GM12878 (cell line): ENCODE measurements around the gene RAC3. TPM values are rescaled to one million over a fixed set of nuclear protein-coding genes. Genes with fewer than 3 reads are reported as not detected.
A peak's percentile ranks its signal among the peaks of the same experiment; 100 is the strongest.

Experiments
- ATAC-seq: fragments of 200-7000 bp; cut with Tn5 transposase; 3 replicates; pipeline ENCODE4 v1.9.1; 2020; ENCODE audit warnings: mild to moderate bottlenecking, moderate library complexity
- BruUV-seq: library from RNA; stranded (reverse); fragments of 400-500 nt; replicated peaks from 2 replicates; lab custom pipeline; 2021; lab: Mats Ljungman, UMichigan
- CTCF ChIA-PET: fragments of 300-600 bp; sonication (Branson Sonifier 250); formaldehyde crosslinking; extraction: SDS; loops from one replicate; lab custom pipeline; 2021; ENCODE audit warnings: inconsistent platforms; lab: Yijun Ruan, JAX
- POLR2A ChIA-PET: fragments of 350-600 bp; formaldehyde crosslinking; extraction: SDS; loops from one replicate; lab custom pipeline; 2021; ENCODE audit warnings: inconsistent platforms; lab: Charles Lee
- RAD21 ChIA-PET: fragments of 300-600 bp; sonication (Branson Sonifier 250); formaldehyde crosslinking; loops from one replicate; lab custom pipeline; 2023; ENCODE audit warnings: antibody characterized with exemption; ENCODE audit not compliant: unreplicated experiment; lab: Charles Lee
- SMC1A ChIA-PET: fragments of 300-600 bp; sonication (Branson Sonifier 250); formaldehyde crosslinking; loops from one replicate; lab custom pipeline; 2023; ENCODE audit not compliant: unreplicated experiment, uncharacterized antibody; lab: Charles Lee
- DNase-seq: peaks from one replicate; pipeline ENCODE4 v3.0.0-alpha.2; 2011; ENCODE audit warnings: low read depth, low spot score
- FAIRE-seq: peaks from 3 replicates; lab custom pipeline; 2011; peaks lifted over from hg19 to GRCh38; lab: Jason Lieb, UNC
- H2AFZ ChIP-seq: 2 replicates; pipeline ENCODE4 v1.6.0; 2011; ENCODE audit warnings: low read depth, low read length, control low read depth; ENCODE audit not compliant: control insufficient read depth
- H3K27ac ChIP-seq: 2 replicates; pipeline ENCODE4 v1.5.1; 2011; ENCODE audit warnings: control low read depth; ENCODE audit not compliant: control insufficient read depth, insufficient read depth
- H3K27me3 ChIP-seq, 2 experiments: replicated peaks in 1 of 2; 2 replicates each; pipeline versions ENCODE4 v1.6.0 to v1.6.1; 2011; ENCODE audit warnings: low read length in 1 of 2; ENCODE audit not compliant: control insufficient read depth in 2 of 2, insufficient read depth in 2 of 2
- H3K36me3 ChIP-seq, 2 experiments: 2 replicates each; pipeline ENCODE4 v1.5.1; 2011; ENCODE audit warnings: low read length in 1 of 2; ENCODE audit not compliant: control insufficient read depth in 2 of 2, insufficient read depth in 2 of 2
- H3K4me1 ChIP-seq: 2 replicates; pipeline ENCODE4 v1.6.1; 2011; ENCODE audit warnings: mild to moderate bottlenecking, low read length, moderate library complexity, mixed read lengths; ENCODE audit not compliant: control insufficient read depth, insufficient read depth
- H3K4me2 ChIP-seq: 2 replicates; pipeline ENCODE4 v1.6.0; 2011; ENCODE audit warnings: control low read depth; ENCODE audit not compliant: control insufficient read depth, insufficient read depth
- H3K4me3 ChIP-seq: fragments of 200-600 bp; sonication (generic); 2 replicates; pipeline ENCODE4 v1.5.1; 2016
- H3K79me2 ChIP-seq: 2 replicates; pipeline ENCODE4 v1.6.0; 2011; ENCODE audit warnings: low read length; ENCODE audit not compliant: control insufficient read depth, insufficient read depth
- H3K9ac ChIP-seq: 2 replicates; pipeline ENCODE4 v1.8.0; 2011; ENCODE audit warnings: low read length, control low read depth, mixed read lengths; ENCODE audit not compliant: control insufficient read depth, insufficient read depth
- H3K9me3 ChIP-seq: replicated peaks from 3 replicates; pipeline ENCODE4 v1.5.1; 2011; ENCODE audit warnings: mild to moderate bottlenecking, low read length; ENCODE audit not compliant: control insufficient read depth, insufficient read depth
- H4K20me1 ChIP-seq: 2 replicates; pipeline ENCODE4 v1.6.0; 2011; ENCODE audit not compliant: control insufficient read depth, insufficient read depth
- ATF7 ChIP-seq: fragments of 450-650 bp; IDR thresholded peaks from 2 replicates; pipeline ENCODE4 v1.6.1; 2016; ENCODE audit warnings: low read depth, mild to moderate bottlenecking
- HCFC1 ChIP-seq: fragments of 150-350 bp; IDR thresholded peaks from 2 replicates; pipeline ENCODE4 v1.6.1; 2014; ENCODE audit warnings: low read length
- IRF4 ChIP-seq: IDR thresholded peaks from 2 replicates; pipeline ENCODE4 v1.6.1; 2011; ENCODE audit warnings: low read depth, low read length
- NR2F1 ChIP-seq: fragments of 450-650 bp; conservative IDR thresholded peaks from 2 replicates; pipeline ENCODE4 v1.6.1; 2017; ENCODE audit warnings: mild to moderate bottlenecking
- PAX5 ChIP-seq: IDR thresholded peaks from 2 replicates; pipeline ENCODE4 v1.6.1; 2011; ENCODE audit warnings: low read depth, low read length, borderline replicate concordance
- POLR2A ChIP-seq: IDR thresholded peaks from 2 replicates; pipeline ENCODE4 v1.6.1; 2011; ENCODE audit warnings: low read depth, mild to moderate bottlenecking, low read length
- RUNX3 ChIP-seq: IDR thresholded peaks from 2 replicates; pipeline ENCODE4 v1.6.1; 2012; ENCODE audit warnings: low read length, inconsistent platforms
- SMAD5 ChIP-seq: IDR thresholded peaks from 2 replicates; pipeline ENCODE4 v1.6.1; 2016; ENCODE audit warnings: antibody characterized with exemption, low read depth
- STAT1 ChIP-seq: fragments of 450-650 bp; conservative IDR thresholded peaks from 2 replicates; pipeline ENCODE4 v1.6.1; 2014; ENCODE audit warnings: antibody characterized with exemption, mild to moderate bottlenecking
- SUPT20H ChIP-seq: IDR thresholded peaks from 2 replicates; pipeline ENCODE4 v1.6.1; 2011; ENCODE audit warnings: low read depth, mild to moderate bottlenecking, low read length, moderate library complexity, borderline replicate concordance; ENCODE audit not compliant: control insufficient read depth
- WRNIP1 ChIP-seq: IDR thresholded peaks from 2 replicates; pipeline ENCODE4 v1.6.1; 2011; ENCODE audit warnings: low read depth, low read length, improper control_type of control experiment, borderline replicate concordance
- YBX1 ChIP-seq: fragments of 450-650 bp; IDR thresholded peaks from 2 replicates; pipeline ENCODE4 v1.6.1; 2016; ENCODE audit warnings: antibody characterized with exemption
- WGBS: methylation state at CpG from one replicate; pipeline ENCODE4 v1.1.6; 2016; ENCODE audit warnings: low lambda C conversion rate; ENCODE audit not compliant: insufficient replicate concordance, insufficient coverage; ENCODE audit errors: missing lambda C conversion rate; 5-methylcytosine and 5-hydroxymethylcytosine counted together
- in situ Hi-C: fragments of 300-500 bp; cut with MboI; formaldehyde crosslinking; loops from 9 replicates; pipeline ENCODE4 v1.14.3; 2018; ENCODE audit warnings: mixed read lengths
- intact Hi-C: fragments of 100-400 bp; cut with micrococcal nuclease; formaldehyde crosslinking; loops from one replicate; pipeline ENCODE4 v1.14.2; 2022; ENCODE audit not compliant: unreplicated experiment
- polyA plus RNA-seq, 11 experiments: library from polyadenylated mRNA; depleted of rRNA in 4 of 11; unstranded in 6 of 11; stranded (reverse) in 5 of 11; fragments of >200 nt; fragmentation: Nextera tagmentation in 4 of 11; fragmentation: Illumina TruSeq in 1 of 11; extraction: Ambion mirVana in 4 of 11; extraction: Trizol in 1 of 11; gene quantifications; 1 replicate in 1 of 11; 2 replicates in 10 of 11; pipeline versions ENCODE4 v1.2.1 to v1.2.3, GENCODE V29; 2011 to 2016; ENCODE audit warnings: inconsistent platforms in 2 of 11, missing spikeins in 2 of 11, low read depth in 1 of 11
- total RNA-seq, 4 experiments: library from RNA; depleted of rRNA in 3 of 4; stranded (reverse); fragments of >200 nt in 3 of 4; fragmentation: Illumina TruSeq in 1 of 4; extraction: Trizol in 1 of 4; gene quantifications; 2 replicates each; pipeline versions ENCODE4 v1.2.1 to v1.2.3, GENCODE V29; 2013 to 2021
- TF ChIP-seq, protein P1 (sequence below): fragments of 450-650 bp; IDR thresholded peaks from 2 replicates; pipeline ENCODE4 v1.6.1; 2014; ENCODE audit warnings: mild to moderate bottlenecking
- TF ChIP-seq, protein P2 (sequence below): fragments of 450-650 bp; formaldehyde crosslinking; IDR thresholded peaks from 2 replicates; pipeline ENCODE4 v1.4.0; 2022; ENCODE audit warnings: mild to moderate bottlenecking, moderate library complexity

The RAC3 gene
- total and polyA plus RNA-seq, 10 of the 15 experiments (the other 5 are each of a cell fraction or from before 2014, with no cell fraction given), result 0.11 to 32.9 (median 6.7) TPM

DNA sequence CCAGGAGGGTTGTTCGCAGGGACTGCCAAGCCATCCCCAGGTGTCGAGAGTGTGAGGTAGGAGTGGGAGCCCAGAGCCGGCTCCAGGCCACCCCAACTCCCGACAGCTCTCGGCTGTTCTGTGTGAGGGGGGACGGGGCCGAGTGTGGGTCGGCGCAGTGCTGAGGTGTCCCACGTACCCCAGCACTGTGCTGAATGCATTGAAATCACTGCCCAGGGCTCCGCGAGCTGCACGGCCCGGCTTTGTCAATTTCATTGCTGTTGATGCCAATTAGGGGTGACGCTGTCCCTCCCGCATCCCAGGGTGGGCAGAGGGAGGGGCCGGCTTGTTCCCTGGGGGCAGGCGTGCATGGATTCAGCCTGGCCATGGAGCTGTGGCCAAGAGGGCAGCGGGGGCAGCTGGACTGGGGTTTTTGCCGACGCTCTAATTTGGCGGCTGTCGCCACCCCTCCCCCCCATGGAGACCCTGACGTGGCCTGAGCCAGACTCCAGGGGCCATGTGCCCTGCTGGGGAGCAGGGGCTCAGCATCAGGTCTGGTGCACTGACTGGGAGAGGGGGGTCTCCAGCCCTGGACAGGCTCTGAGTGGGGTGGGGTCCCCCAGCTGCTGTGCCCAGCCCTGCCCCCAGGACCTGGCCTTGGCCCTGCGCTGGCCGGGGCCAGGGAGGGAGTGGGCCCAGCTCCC lies 23.1 kb upstream of the RAC3 start:
- ChIA-PET RAD21 (interaction anchor here (0.5 kb wide), 1 partner anchor 40 kb away, joined by 3 read pairs; no protein-coding TSS in a partner anchor), CTCF (no interaction called here)
- H3K27me3 ChIP-seq, result no peaks in the 10 kb centered on the region
- H3K9ac ChIP-seq, result no peak overlapping the region
- 96% methylated on average over 24 of the region's 26 CpGs for WGBS
- no peaks in the 10 kb centered on the region for H3K4me1 ChIP-seq
- no peak for DNase-seq
- H3K9me3 ChIP-seq, result no peaks in the 10 kb centered on the region
- TF ChIP-seq STAT1 (no peak), POLR2A (0 out of 2 replicates have a peak, but pooled peaks have one; percentile 13)
- TF ChIP-seq, all 136 proteins: peak for 1
- SMC1A ChIA-PET, result no interaction called here
- POLR2A ChIA-PET, result no interaction called here
- intact Hi-C loops (no loop called here), in situ Hi-C loops (no loop called here)
- Histone ChIP-seq H3K4me3 (no peak overlapping the region), H3K79me2 (no peaks in the 10 kb centered on the region), H2AFZ (no peak overlapping the region), H4K20me1 (no peaks in the 10 kb centered on the region), H3K27ac (no peak overlapping the region), H3K36me3 (no peaks in the 10 kb centered on the region), H3K4me2 (no peak overlapping the region)
- no TSS peak for BruUV-seq
- FAIRE-seq, result no peak
- no peak for ATAC-seq

DNA sequence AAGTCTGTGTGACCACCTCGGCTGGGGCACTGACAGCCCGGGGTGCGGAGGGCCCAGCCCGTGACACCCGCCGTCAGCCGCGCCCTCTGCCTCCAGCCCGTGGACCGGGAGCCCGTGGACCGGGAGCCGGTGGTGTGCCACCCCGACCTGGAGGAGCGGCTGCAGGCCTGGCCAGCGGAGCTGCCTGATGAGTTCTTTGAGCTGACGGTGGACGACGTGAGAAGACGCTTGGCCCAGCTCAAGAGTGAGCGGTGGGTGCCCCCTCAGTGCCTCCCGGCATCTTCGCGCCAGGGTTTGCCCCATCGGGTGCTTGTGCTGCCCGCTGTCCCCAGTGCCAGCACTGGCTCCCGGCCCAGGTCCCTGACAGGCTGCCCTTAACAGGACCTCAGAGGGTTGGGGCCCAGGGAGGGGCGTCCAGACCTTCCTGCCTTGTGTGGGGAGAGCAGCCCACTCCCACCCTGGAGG lies 22.5 kb upstream of the RAC3 start:
- in situ Hi-C loops, result no loop called here
- no peak overlapping the region for H3K27ac ChIP-seq
- no peak overlapping the region for H3K9ac ChIP-seq
- H3K4me2 ChIP-seq, result no peak overlapping the region
- no peaks in the 10 kb centered on the region for H3K4me1 ChIP-seq
- ChIA-PET RAD21 (interaction anchor here (0.5 kb wide), 1 partner anchor 41 kb away, joined by 3 read pairs; no protein-coding TSS in a partner anchor), SMC1A (no interaction called here), CTCF (no interaction called here), POLR2A (no interaction called here)
- H3K4me3 ChIP-seq, result no peak overlapping the region
- no peak overlapping the region for H2AFZ ChIP-seq
- H3K9me3 ChIP-seq, result no peaks in the 10 kb centered on the region
- H3K36me3 ChIP-seq, result no peaks in the 10 kb centered on the region
- no peaks in the 10 kb centered on the region for H3K79me2 ChIP-seq
- DNase-seq (no peak), FAIRE-seq (no peak), ATAC-seq (no peak)
- intact Hi-C loops, result no loop called here
- WGBS, result 89% methylated on average over 16 of the region's 28 CpGs
- no peaks in the 10 kb centered on the region for H4K20me1 ChIP-seq
- no peaks in the 10 kb centered on the region for H3K27me3 ChIP-seq
- BruUV-seq, result no TSS peak
- TF ChIP-seq POLR2A (no peak), ATF7 (no peak), WRNIP1 (no peak), IRF4 (no peak), YBX1 (no peak), SUPT20H (no peak), HCFC1 (no peak), RUNX3 (no peak), PAX5 (no peak), NR2F1 (no peak), SMAD5 (no peak)
- TF ChIP-seq, protein P1, sequence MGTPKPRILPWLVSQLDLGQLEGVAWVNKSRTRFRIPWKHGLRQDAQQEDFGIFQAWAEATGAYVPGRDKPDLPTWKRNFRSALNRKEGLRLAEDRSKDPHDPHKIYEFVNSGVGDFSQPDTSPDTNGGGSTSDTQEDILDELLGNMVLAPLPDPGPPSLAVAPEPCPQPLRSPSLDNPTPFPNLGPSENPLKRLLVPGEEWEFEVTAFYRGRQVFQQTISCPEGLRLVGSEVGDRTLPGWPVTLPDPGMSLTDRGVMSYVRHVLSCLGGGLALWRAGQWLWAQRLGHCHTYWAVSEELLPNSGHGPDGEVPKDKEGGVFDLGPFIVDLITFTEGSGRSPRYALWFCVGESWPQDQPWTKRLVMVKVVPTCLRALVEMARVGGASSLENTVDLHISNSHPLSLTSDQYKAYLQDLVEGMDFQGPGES, result no peak
- TF ChIP-seq, protein P2, sequence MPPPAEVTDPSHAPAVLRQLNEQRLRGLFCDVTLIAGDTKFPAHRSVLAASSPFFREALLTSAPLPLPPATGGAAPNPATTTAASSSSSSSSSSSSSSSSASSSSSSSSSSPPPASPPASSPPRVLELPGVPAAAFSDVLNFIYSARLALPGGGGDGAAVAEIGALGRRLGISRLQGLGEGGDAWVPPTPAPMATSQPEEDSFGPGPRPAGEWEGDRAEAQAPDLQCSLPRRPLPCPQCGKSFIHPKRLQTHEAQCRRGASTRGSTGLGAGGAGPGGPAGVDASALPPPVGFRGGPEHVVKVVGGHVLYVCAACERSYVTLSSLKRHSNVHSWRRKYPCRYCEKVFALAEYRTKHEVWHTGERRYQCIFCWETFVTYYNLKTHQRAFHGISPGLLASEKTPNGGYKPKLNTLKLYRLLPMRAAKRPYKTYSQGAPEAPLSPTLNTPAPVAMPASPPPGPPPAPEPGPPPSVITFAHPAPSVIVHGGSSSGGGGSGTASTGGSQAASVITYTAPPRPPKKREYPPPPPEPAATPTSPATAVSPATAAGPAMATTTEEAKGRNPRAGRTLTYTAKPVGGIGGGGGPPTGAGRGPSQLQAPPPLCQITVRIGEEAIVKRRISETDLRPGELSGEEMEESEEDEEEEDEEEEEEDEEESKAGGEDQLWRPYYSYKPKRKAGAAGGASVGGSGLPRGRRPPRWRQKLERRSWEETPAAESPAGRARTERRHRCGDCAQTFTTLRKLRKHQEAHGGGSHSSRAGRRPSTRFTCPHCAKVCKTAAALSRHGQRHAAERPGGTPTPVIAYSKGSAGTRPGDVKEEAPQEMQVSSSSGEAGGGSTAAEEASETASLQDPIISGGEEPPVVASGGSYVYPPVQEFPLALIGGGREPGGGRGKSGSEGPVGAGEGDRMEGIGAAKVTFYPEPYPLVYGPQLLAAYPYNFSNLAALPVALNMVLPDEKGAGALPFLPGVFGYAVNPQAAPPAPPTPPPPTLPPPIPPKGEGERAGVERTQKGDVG, result no peak
